ENCODE results near the gene SMTNL2.

The SMTNL2 gene

DNA sequence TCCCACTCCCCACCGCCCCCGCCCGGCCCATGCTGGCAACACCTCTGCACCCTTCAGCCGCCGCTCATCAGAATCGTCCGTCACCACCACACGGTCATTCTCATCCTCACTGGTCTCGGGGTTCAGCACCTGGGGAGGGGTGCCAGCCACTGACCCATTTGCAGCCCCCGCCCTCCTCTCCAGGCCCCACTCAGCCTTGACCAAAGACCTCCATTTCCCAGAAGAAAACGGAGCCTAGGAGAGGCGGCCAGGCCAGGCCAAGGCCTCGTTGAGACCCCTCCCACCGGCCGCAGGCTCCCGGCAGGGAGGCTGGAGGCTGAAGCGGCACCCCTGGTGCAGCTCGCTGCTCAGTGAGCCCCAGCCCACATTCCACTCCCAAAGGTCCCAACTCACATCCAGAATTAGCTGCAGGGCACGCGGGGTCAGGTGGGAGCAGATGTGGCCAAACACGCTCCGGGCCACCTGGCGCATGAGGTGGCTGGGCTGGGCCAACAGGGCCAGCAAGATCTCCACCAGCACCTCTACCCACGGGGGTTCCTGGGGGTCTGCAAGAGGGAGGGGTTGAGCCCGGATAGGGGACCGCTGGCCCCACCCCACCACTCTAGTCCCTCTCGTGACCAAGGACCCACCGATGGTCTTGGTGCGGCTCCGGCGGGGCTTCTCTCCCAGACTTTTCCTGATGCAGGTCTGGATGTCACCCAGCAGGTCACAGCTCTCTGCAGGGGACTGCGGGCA lies 38.9 kb upstream of the SMTNL2 start:
- DNase-seq (ENCODE audit: low spot score) = no peak

DNA sequence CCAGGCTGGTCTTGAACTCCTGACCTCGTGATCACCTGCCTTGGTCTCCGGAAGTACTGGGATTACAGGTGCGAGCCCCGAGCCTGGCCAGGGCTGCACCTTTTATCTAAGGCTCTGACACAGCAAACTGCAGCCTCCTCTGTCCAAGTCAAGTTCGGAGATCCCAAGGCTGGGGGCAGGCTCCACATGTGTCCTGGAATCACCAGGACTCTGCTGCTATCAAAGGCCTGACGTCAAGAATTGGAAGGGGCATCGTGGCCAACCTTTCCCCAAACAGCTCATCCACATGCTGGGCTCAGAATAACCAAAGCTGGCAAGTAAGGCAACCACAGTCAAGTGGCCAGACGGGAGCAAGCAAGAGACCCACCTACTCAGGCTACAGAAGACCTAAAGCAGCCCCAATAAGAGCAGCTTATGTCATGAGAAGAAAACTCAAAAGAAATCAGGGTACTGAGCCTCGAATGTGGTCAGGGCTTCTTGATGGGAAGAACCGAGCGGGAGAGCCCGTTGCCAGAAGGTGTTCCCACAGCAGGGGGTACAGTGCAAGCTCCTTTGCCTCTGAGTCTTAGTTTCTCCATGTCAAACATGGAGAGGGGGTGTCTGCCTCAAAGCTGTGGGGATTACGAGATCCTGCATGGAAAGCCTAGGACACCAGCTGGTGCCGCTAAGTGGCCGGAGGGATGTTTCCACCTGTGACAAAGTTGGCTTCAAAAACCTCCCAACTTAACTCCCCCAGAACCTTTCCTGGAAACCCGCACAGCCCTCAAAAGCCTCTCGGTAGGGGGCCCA lies 37.0 kb upstream of the SMTNL2 start:
- DNase-seq (ENCODE audit: low spot score) = no peak

DNA sequence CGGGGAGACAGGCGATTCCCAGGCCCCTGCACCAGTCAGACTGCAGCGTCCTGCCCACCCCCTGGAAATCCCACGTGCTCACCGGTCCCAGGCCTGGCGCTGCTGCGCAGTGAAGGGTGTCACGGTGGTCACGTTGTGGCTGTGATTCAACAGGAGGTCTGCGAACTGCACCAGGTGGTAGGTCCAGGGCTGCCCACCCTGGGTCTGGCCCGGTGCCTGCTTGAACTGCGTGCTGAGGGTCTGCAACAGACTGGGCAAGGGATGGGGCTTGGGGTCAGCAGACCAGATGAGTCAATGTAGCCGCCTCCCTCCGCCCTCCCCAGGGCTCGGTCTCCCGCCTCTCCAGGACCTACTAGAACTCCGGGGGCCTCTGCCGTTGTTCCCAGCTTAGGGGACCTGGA lies 36.3 kb upstream of the SMTNL2 start:
- DNase-seq (ENCODE audit: low spot score) = no peak

DNA sequence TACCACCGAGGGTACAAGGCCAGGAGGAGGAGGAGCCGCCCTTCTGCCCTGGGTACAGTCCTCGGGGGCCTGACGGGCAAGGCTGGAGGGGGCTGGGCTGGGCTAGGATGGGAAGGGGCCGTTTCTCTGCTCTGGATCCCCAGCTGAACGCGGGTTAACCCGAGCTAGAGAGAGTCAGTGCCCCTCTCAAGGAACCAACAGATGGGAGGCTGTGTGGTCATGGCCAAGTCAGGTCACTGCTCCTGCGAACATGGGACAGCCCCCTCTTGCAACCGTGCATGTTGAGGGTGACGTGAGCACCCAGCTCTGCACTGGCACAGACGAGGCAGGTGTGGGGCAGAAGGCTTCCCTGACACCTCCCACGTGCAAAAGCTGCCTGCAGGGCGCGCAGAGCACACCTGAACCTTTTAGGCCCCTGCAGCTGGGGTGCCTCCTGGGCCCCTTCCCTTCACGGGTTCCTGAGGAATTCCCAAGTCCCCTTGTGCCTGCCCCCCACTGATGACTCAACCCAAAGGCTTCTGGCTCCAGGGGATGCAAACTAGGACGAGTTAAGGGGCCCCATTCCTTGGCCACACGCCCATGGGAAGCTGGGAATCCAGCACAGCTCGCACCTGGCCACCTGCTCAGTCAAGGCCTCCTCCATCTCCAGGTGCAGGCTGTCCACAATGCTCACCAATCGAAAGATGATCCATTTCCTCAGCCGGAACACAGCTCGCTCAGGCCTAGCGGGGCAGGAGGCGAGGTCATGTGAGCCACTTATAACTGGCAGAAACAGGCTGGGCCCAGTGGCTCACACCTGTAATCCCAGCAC lies 35.4 kb upstream of the SMTNL2 start:
- no peak for DNase-seq (ENCODE audit: low spot score)

DNA sequence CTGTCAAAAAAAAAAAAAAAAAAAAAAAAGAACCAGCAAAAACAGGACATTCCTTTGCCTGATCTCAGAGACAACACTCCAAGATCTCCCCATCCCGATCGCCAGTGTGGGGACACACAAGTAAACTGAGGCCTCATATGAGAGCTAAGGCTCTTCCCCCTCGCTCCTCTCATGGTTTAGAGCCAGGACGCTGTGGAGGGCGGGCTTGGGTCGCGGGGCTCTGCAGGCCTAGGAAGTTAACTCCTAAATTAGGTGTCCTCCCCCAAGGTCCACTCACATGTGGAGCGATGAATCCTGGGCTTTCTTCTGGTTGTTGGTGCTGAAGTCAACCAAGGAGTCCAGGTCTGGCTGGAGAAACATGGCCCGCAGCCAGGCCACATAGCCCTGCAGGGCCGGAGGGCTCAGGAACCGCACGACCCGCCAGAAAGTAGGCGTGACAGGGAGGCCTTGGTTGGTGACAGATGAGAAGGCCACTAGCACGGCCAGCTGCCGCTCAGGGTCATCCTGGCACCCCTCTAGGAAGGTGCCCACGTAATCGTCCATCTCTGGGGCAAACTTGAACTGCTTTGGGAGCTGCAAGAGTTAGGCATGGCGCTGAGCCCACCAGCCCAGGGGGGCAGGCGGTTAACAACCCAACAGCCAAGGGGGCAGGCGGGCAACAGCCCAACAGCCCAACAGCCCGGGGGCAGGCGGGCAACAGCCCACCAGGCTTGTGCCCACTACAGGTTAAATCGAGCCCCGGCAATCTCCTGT lies 34.4 kb upstream of the SMTNL2 start:
- no peak for DNase-seq (ENCODE audit: low spot score)

DNA sequence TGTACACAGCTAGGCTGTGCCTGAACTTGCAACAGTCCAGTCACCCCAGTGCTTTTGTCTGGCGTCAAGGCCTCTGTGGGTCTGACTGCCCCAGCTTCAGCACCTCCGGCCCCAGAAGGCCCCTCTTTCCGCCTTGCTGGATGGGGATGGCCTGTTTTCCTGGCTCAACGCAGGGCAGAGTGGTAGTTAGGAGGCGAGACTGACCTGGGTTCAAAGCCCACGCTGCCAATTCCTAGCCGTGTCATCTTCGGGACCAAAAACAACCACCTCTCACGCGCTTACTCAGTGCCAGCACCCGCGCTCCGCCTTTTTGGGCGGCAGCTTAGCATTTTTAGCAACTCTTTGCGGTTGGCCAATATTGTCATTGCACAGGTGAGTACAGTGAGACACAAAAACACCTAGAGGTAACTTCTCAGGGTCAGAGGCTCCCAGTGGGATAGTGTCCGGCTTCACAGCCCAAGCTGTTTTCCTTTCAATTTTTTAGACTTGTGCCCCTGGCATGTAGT lies 33.7 kb upstream of the SMTNL2 start:
- DNase-seq (ENCODE audit: low spot score) = no peak

DNA sequence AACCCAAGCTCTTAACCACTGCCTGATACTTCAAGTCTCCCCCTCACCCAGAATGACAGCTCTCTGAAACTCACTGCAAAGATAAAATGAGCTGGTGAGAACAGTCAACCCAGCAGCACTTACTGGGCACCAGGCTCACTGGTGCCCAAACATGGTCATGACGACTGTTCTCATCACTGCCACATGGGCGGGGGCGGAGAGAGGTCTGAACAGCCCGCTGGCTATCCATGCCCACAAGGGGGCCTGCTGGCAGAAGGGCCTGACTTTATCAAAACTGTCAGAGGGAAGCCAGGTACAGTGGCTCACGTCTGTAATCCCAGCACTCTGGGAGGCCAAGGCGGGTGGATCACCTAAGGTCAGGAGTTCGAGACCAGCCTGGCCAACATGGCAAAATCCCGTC lies 33.2 kb upstream of the SMTNL2 start:
- DNase-seq (ENCODE audit: low spot score) = no peak

- DNase-seq (ENCODE audit: low spot score) = no peak
Measured at GRCh38 chr17:4551796-4552525, 32.4 kb upstream of the SMTNL2 start.

GRCh38 chr17:4553669-4554068 lies 30.7 kb upstream of the SMTNL2 start:
- no peak for DNase-seq (ENCODE audit: low spot score)

DNA sequence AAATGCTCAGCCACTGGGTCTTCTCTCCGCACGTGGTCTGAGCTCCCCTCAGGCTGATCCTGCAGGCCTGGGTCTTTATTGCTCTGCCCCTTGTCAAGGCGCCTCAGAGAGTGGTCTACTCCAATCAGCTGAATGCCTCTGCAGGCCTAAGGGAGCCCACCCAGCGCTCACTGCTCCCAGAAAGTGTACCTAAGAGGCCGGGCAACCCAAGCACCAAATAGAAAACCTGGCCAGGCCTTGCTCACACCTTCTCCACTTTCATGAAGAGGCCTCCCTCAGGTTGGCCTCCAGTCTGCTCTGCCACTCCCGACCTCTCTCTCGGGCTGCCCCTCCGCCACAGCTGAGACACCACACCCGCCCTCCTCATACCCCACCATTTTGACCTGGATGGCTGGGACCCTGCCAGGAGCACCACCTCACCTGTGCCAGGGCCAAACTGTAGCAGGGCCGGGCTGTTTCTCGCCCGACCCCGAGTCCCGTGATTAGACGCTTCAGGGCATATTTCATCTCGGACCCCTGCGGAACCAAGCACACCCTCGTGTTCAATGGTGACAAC lies 29.8 kb upstream of the SMTNL2 start:
- no peak for DNase-seq (ENCODE audit: low spot score)

DNA sequence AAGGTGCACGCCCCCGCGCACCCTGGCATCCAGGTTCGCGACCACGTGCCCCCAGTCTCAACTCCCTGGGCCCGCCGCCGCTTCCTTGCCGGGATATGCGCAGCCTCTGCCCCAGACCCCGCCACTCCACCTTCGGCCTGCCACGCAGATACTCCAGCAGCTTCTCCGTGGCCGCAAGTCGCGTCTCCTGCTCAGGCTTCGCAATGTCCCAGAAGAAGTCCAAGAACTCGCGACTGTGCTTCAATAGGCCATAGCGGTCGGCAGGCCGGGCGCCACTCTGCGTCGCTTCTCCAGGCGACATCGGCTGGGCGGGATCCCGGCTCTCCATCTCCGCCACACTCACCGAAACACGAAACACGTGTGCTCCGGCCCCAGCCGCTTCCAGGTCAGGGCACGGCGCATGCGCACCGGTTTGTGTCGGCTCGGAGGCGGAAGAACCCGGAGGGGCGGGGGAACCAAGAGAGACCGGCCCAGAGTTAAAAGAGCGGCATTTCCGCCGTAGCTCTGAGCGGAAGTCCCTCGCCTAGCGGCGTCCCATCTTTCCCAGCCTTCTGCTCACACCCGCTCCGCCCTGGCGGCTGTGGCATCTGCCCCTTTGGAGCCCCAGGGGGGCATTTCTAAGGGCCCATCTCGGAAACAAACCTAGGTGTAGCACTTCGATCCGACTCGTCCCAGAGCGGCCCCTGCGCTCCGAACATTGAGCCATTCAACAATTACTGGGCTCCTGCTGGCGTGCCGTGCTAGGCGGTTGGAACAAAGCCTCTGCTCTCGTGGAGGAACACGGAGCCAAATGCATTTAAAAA lies 29.1 kb upstream of the SMTNL2 start, which contains the start of gene MYBBP1A:
Gene MYBBP1A (minus strand): TSS at position 388 of the 803 bp plus-strand sequence. CDS start 60 bp downstream, at position 328.
- peak; percentile 100 for DNase-seq (ENCODE audit: low spot score)

DNA sequence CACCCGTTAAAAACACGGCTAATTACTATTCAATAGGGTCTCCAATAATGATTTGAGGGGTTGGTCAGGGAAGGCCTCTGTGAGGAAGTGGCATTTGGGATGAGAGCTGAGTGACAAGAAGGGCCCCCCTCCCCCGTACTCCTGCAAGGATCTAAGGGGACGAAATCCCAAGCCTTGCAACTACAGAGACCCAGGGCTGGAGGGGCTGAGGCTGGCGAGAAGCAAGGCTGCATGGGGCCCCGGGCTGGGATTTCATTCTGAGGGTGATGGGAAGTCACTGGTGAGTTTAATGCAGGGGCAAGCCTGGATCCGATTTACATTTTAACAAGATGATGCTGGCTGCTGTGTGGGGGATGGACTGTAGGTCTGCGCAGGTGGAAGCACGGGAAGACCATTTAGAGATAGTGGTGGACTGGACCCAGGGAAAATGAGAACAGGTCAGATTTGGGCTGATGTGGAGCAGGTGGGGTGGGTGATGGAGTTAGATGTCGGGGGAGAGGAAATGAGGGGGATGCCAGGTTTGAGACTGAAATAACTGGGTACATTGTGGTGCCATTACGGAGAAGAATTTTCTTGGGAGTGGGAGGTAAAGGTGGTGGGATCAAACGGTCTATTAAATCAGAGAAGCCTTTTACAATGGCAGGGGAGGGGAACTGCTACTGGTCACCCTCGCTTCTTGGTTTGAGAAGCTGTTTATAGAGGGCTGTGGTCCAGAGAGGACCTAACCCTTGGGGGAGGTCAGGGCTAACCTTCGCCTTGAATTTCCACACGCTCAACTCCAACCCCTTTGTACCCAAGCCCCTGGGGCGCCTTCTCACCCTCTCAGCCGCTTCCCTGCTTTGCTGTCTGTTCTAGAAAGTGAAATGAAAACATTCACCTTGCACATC lies 28.2 kb upstream of the SMTNL2 start:
- no peak for DNase-seq (ENCODE audit: low spot score)

- DNase-seq (ENCODE audit: low spot score) = no peak
Measured at GRCh38 chr17:4556996-4557395, 27.3 kb upstream of the SMTNL2 start.

DNA sequence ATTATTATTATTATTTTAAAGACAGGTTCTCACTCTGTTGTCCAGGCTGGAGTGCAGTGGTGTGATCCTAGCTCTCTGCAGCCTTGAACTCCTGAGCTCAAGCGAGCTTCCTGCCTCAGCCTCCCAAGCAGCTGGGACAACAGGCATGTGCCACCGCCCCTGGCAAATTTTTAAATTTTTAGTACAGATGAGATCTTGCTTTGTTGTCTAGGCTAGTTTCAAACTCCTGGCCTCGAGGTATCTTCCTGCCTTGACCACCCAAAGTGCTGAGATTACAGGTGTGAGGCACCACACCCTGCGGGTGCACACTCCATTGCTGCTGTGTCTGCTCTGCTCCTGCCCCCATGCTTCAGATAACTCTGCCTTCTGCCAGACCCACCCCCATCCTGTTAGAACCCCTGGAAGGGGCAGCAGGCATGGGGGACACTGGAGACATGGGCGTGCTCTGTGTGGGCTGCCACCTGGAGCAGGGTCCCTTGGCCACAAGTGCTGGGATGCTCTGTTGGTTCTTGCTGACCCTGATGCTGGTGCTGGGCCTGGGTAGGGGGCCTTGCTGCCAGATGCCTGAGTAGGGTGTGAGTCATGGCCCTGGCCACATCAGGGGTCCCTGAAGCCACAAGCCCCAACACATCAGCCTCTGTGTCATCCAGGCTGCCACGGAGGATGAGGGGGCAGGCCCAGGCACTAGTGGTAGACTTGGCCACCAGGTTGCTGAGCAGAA lies 26.5 kb upstream of the SMTNL2 start:
- no peak for DNase-seq (ENCODE audit: low spot score)

DNA sequence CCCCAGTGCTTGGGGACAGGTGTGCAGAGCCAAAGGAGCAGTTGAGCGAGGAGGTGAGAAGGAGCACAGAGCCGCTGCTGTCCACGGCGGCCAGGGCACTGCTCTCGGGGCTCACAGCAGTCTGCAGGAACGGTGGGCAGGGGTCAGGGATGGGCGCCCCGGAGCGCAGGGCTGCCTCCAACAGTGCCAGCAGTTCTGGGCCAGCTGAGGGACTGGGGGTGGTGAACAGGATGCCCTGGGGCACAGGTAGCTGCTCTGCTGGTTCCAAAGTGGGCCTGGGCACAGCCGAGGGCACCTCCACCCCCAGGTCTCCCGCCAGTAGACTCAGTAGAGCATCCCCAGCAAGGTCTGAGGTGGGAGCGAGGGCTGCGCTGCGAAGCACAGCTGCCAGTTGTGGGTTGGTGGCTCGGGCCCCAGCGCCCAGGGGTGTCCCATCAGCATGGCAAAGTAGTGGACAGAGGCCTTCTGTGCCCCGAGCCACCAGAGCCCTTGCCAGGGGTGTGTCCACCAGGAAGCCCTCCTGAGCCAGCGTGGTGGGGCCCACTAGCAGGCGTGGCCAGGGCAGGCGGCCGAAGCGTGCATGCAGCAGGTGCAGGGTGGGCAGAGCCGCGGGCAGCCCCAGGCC lies 25.9 kb upstream of the SMTNL2 start:
- no peak for DNase-seq (ENCODE audit: low spot score)

GRCh38 chr17:4559139-4559791 lies 25.1 kb upstream of the SMTNL2 start:
- DNase-seq (ENCODE audit: low spot score) = no peak

DNA sequence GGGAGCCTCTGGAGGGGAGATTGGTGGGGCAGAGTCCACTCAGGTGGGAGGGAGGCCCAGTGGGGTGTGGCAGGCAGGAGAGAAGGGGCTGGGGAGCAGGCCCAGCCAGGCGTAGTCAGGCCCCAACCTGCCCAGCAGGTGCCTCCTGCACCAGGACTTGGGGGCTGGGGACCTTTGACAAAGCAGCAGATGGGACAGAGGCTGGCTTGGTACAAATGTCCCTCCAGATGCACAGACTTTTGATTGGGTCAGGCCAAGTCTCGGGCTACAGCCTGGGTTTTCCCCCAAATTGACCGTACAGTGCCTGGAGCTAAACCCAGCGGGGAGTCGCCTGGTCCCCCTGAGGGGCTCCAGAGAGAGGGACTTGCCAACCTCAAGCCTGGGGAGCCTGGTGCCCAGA lies 24.4 kb upstream of the SMTNL2 start:
- DNase-seq (ENCODE audit: low spot score) = no peak
